Activated B cell treated with CpG ODN at 0.5 μM for 24 hours (primary cell): Measurements from ENCODE around the gene COL9A2. TPM values are rescaled to one million over a fixed set of nuclear protein-coding genes. Genes with fewer than 3 reads are reported as not detected.

Experiments
- ATAC-seq: fragments of 200-7000 bp; cut with Tn5 transposase; one replicate; pipeline ENCODE4 v1.10.0; 2021; ENCODE audit warnings: low read depth, mild to moderate bottlenecking, moderate library complexity
- CTCF ChIA-PET: fragments of 350-600 bp; sonication (Branson Sonifier 250); formaldehyde crosslinking; loops from one replicate; lab custom pipeline; 2021; ENCODE audit warnings: antibody characterized with exemption; lab: Charles Lee
- POLR2A ChIA-PET: fragments of 350-600 bp; sonication (Branson Sonifier 250); formaldehyde crosslinking; loops from one replicate; lab custom pipeline; 2021; ENCODE audit warnings: antibody characterized with exemption; lab: Charles Lee
- DNase-seq: peaks from one replicate; pipeline ENCODE4 v3.0.0; 2022
- H3K27ac Mint-ChIP-seq: one replicate; pipeline ENCODE4 v1.8.0; 2020; ENCODE audit warnings: mixed read lengths
- H3K27me3 Mint-ChIP-seq: one replicate; pipeline ENCODE4 v1.8.0; 2021; ENCODE audit warnings: mixed read lengths
- H3K36me3 Mint-ChIP-seq: one replicate; pipeline ENCODE4 v1.8.0; 2021; ENCODE audit warnings: low read depth, mixed read lengths
- H3K4me1 Mint-ChIP-seq: one replicate; pipeline ENCODE4 v1.8.0; 2021; ENCODE audit warnings: mixed read lengths
- H3K4me3 Mint-ChIP-seq: one replicate; pipeline ENCODE4 v1.8.0; 2020; ENCODE audit warnings: mild to moderate bottlenecking, mixed read lengths
- H3K9me3 Mint-ChIP-seq: one replicate; pipeline ENCODE4 v1.8.0; 2020; ENCODE audit warnings: mixed read lengths
- intact Hi-C: fragments of 100-400 bp; cut with micrococcal nuclease; formaldehyde crosslinking; loops from one replicate; pipeline ENCODE4 v1.15.1; 2024
- total RNA-seq: library from RNA; stranded (reverse); gene quantifications from 2 replicates; pipeline ENCODE4 v1.2.3, GENCODE V29; 2022
- TF ChIP-seq, protein P1 (sequence below): fragments of 200-600 bp; IDR thresholded peaks from one replicate; pipeline ENCODE4 v1.8.0; 2022; ENCODE audit warnings: antibody characterized with exemption, mild to moderate bottlenecking

COL9A2 gene
- total RNA-seq, 1 donor from 2014 or later, result 5.7 TPM

DNA sequence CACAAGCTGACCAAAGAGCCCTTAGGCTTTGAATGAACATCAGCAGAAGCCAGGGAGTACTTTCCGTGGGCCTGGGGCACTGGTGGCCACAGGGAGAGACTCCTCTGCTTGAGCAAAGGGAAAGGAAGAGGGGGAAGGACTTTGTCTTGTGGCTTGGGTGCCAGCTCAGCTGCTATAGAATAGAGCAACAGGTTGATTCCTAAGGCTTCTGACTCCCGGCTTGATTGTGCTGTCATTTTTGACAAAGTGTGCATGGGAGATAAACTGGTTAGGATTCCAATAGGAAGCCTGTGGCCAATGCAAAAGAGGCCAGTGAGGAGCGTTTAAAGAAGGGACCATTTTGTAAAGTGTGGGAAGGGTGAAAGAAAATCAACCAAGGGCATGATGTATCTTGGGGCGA lies 44.6 kb upstream of the COL9A2 start:
- ATAC-seq (no peak), DNase-seq (no peak)
- H3K4me1 Mint-ChIP-seq, result peaks cover 22% of the 10 kb centered on the region
- no peak overlapping the region for H3K4me3 Mint-ChIP-seq
- ChIA-PET POLR2A (interaction anchor here (4.6 kb wide), 1 partner anchor 12 kb away, joined by 57 read pairs; the partner anchor contains the start of gene SMAP2), CTCF (no interaction called here)
- H3K27me3 Mint-ChIP-seq, result no peaks in the 10 kb centered on the region
- H3K9me3 Mint-ChIP-seq, result peaks cover 4% of the 10 kb centered on the region
- no peak overlapping the region for H3K27ac Mint-ChIP-seq
- TF ChIP-seq, protein P1, sequence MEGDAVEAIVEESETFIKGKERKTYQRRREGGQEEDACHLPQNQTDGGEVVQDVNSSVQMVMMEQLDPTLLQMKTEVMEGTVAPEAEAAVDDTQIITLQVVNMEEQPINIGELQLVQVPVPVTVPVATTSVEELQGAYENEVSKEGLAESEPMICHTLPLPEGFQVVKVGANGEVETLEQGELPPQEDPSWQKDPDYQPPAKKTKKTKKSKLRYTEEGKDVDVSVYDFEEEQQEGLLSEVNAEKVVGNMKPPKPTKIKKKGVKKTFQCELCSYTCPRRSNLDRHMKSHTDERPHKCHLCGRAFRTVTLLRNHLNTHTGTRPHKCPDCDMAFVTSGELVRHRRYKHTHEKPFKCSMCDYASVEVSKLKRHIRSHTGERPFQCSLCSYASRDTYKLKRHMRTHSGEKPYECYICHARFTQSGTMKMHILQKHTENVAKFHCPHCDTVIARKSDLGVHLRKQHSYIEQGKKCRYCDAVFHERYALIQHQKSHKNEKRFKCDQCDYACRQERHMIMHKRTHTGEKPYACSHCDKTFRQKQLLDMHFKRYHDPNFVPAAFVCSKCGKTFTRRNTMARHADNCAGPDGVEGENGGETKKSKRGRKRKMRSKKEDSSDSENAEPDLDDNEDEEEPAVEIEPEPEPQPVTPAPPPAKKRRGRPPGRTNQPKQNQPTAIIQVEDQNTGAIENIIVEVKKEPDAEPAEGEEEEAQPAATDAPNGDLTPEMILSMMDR, result no peak
- intact Hi-C loops, result no loop called here
- peaks cover 4% of the 10 kb centered on the region for H3K36me3 Mint-ChIP-seq

DNA sequence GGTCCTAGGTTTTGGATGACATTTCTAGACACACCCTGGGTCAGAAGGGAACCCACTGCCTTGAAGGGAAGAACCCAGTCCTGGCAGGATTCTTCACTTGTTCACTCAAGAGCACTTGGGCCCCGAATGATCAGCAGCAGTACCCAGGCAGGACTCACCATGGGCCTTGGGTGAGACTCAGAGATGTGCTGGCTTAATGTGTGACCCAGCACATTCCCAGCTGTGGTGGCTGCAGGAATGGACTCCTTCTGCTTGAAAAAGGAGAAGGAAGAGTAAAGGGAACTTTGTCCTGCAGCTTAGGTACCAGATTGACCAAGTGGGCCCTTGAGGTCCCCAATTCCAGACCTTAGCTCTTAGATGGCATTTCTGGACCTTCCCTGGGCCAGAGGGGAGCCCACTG lies 44.1 kb upstream of the COL9A2 start:
- intact Hi-C loops, result no loop called here
- ATAC-seq, result no peak
- CTCF ChIA-PET, result interaction anchor here (1.1 kb wide), 1 partner anchor 22 kb away, joined by 4 read pairs; no protein-coding TSS in a partner anchor
- Mint-ChIP-seq H3K27ac (no peak overlapping the region), H3K36me3 (peaks cover 4% of the 10 kb centered on the region), H3K9me3 (peaks cover 4% of the 10 kb centered on the region), H3K4me1 (peaks cover 24% of the 10 kb centered on the region), H3K27me3 (no peaks in the 10 kb centered on the region), H3K4me3 (no peak overlapping the region)
- TF ChIP-seq, protein P1, result no peak
- POLR2A ChIA-PET, result interaction anchor here (4.6 kb wide), 1 partner anchor 12 kb away, joined by 57 read pairs; the partner anchor contains the start of gene SMAP2
- DNase-seq, result no peak

DNA sequence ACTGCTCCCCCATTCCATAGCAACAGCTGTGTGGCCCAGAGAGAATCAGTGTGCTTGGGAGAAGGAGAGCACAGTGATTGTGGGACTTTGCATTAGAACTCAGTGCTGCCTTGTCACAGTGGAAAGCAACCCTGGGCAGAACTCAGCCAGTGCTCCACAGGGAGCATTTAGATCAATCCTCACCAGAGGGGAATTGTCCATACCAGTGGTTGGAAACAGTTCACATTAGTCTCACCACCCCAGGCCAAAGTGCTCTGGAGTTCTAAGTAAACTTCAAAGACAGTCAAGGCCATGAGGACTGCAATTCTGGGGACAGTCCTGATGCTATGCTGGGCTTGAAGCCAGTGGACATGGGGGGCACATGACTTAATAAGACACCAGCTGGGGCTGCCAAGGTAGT lies 43.5 kb upstream of the COL9A2 start:
- ATAC-seq, result no peak
- ChIA-PET POLR2A (interaction anchor here (0.6 to 4.6 kb wide), 2 partner anchors 13 to 431 kb away, joined by 3 to 57 read pairs; partner anchors contain the start of gene SMAP2), CTCF (interaction anchor here (1.1 kb wide), 1 partner anchor 22 kb away, joined by 4 read pairs; no protein-coding TSS in a partner anchor)
- Mint-ChIP-seq H3K4me1 (peaks cover 27% of the 10 kb centered on the region), H3K27ac (no peak overlapping the region), H3K9me3 (peaks cover 4% of the 10 kb centered on the region), H3K27me3 (no peaks in the 10 kb centered on the region), H3K4me3 (no peak overlapping the region), H3K36me3 (peaks cover 4% of the 10 kb centered on the region)
- TF ChIP-seq, protein P1, result no peak
- no peak for DNase-seq
- intact Hi-C loops, result no loop called here

DNA sequence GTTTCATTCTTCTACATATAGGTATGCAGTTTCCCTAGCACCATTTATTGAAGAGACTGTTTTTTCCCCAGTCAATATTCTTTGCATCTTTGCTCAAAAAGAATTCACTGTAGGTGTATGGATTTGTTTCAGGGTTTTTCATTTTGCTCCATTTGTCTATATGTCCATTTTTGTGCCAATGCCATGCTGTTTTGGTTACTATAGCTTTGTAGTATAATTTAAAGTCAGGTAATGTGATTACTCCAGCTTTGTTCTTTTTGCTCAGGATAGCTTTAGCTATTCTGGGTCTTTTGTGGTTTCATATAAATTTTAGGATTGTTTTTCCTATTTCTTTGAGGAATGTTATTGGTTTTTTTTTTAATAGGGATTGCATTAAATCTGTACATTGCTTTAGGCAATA lies 40.5 kb upstream of the COL9A2 start:
- Mint-ChIP-seq H3K4me1 (peaks cover 30% of the 10 kb centered on the region), H3K27ac (no peak overlapping the region), H3K27me3 (no peaks in the 10 kb centered on the region), H3K9me3 (peaks cover 4% of the 10 kb centered on the region), H3K4me3 (no peak overlapping the region), H3K36me3 (peaks cover 4% of the 10 kb centered on the region)
- TF ChIP-seq, protein P1, result no peak
- ATAC-seq, result no peak
- ChIA-PET CTCF (interaction anchor here (1.0 kb wide), 1 partner anchor 19 kb away, joined by 4 read pairs; no protein-coding TSS in a partner anchor), POLR2A (interaction anchor here (1.6 kb wide), 1 partner anchor 8 kb away, joined by 3 read pairs; no protein-coding TSS in a partner anchor)
- intact Hi-C loops, result no loop called here
- DNase-seq, result no peak

DNA sequence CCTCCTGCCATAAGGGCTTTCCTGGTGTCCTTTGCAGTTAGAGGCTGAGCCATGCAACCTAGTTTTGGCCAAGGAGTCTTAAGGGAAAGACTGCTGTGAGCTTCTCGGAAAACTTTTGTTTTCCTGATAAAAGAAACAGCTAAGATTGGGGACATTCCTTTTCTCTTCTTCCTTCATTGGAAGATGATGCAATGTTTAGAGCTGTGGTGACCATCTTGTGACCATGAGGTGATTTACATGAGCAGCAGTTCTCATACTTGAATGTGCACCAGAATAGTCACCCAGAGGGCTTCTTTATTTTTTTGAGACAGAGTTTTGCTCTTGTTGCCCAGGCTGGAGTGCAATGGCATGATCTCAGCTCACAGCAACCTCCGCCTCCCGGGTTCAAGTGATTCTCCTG lies 36.0 kb upstream of the COL9A2 start:
- intact Hi-C loops, result no loop called here
- Mint-ChIP-seq H3K4me1 (peaks cover 54% of the 10 kb centered on the region), H3K4me3 (no peak overlapping the region), H3K36me3 (no peaks in the 10 kb centered on the region), H3K9me3 (no peaks in the 10 kb centered on the region), H3K27me3 (no peaks in the 10 kb centered on the region), H3K27ac (peak overlapping the region; percentile 81)
- POLR2A ChIA-PET, result interaction anchor here (0.6 to 5.2 kb wide), 7 partner anchors 8 to 47 kb away, joined by 3 to 41 read pairs (median 16); partner anchors contain the start of gene SMAP2
- DNase-seq (no peak), ATAC-seq (no peak)
- CTCF ChIA-PET, result interaction anchor here (1.3 to 4.2 kb wide), 6 partner anchors 8 to 209 kb away, joined by 3 to 26 read pairs (median 12); partner anchors contain the start of gene COL9A2
- TF ChIP-seq, protein P1, result no peak
